AML-193 (cell line): ENCODE results near the gene ZMYND15.

ENCODE experiments used
- DNase-seq, 2 experiments: peaks; one replicate each; lab custom pipeline; 2025; lab: John Stamatoyannopoulos, UW

Gene ZMYND15

GRCh38 chr17:4786106-4786511 is 46.5 kb downstream of the ZMYND15 start, which contains the start of gene VMO1:
Gene VMO1 (minus strand): TSS chr17:4786364. CDS start chr17:4786352, 12 bp downstream.
- DNase-seq, result no peak

- DNase-seq, result no peak
Observed at GRCh38 chr17:4786516-4786915, 46.9 kb downstream of the ZMYND15 start.

- no peak for DNase-seq
Observed at GRCh38 chr17:4788159-4788806, 48.6 kb downstream of the ZMYND15 start.

GRCh38 chr17:4788807-4789700 is 49.4 kb downstream of the ZMYND15 start, which contains the start of gene GLTPD2:
Gene GLTPD2 (plus strand): TSS chr17:4788964. CDS start chr17:4789012, 48 bp downstream.
- DNase-seq, result no peak

- DNase-seq, result no peak
Observed at GRCh38 chr17:4789701-4789950, 50.0 kb downstream of the ZMYND15 start.

- peak; percentile 36 to 48 for DNase-seq
Observed at GRCh38 chr17:4789951-4790704, 50.5 kb downstream of the ZMYND15 start.

- DNase-seq, result no peak
Observed at GRCh38 chr17:4790705-4791088, 51.1 kb downstream of the ZMYND15 start.

GRCh38 chr17:4795168-4795567 is 55.5 kb downstream of the ZMYND15 start:
- no peak for DNase-seq
